MCF 10A (cell line): Measurements from ENCODE around the gene MATR3. TPM values are rescaled to one million over a fixed set of nuclear protein-coding genes. Genes with fewer than 3 reads are reported as not detected.
A peak's percentile ranks its signal among the peaks of the same experiment; 100 is the strongest.

Experiments used
- BruUV-seq: library from RNA; stranded (reverse); fragments of 400-500 nt; replicated peaks from 2 replicates; lab custom pipeline; 2021; lab: Mats Ljungman, UMichigan
- CTCF ChIA-PET: fragments of 300-600 bp; sonication (Branson Sonifier 250); formaldehyde crosslinking; extraction: SDS; loops from one replicate; lab custom pipeline; 2021; ENCODE audit warnings: antibody characterized with exemption, inconsistent platforms; lab: Yijun Ruan, JAX
- POLR2A ChIA-PET: fragments of 300-600, 350-650 bp; sonication (Branson Sonifier 250); formaldehyde crosslinking; extraction: SDS; loops from one replicate; lab custom pipeline; 2020; ENCODE audit warnings: antibody characterized with exemption, inconsistent platforms; lab: Yijun Ruan, JAX
- DNase-seq: peaks from one replicate; pipeline ENCODE4 v3.0.0-alpha.2; 2018; ENCODE audit not compliant: unreplicated experiment
- H3K27ac Mint-ChIP-seq: one replicate; pipeline ENCODE4 v1.8.0; 2022; ENCODE audit warnings: mild to moderate bottlenecking, low read depth, mixed read lengths; ENCODE audit not compliant: unreplicated experiment
- H3K27me3 Mint-ChIP-seq: one replicate; pipeline ENCODE4 v1.8.0; 2022; ENCODE audit warnings: mixed read lengths; ENCODE audit not compliant: insufficient read depth, unreplicated experiment
- H3K36me3 Mint-ChIP-seq: one replicate; pipeline ENCODE4 v1.8.0; 2022; ENCODE audit warnings: mild to moderate bottlenecking, moderate library complexity, mixed read lengths; ENCODE audit not compliant: insufficient read depth, unreplicated experiment
- H3K4me1 Mint-ChIP-seq: one replicate; pipeline ENCODE4 v1.8.0; 2022; ENCODE audit warnings: mixed read lengths; ENCODE audit not compliant: insufficient read depth, unreplicated experiment
- H3K4me3 Mint-ChIP-seq: one replicate; pipeline ENCODE4 v1.8.0; 2022; ENCODE audit warnings: mild to moderate bottlenecking, moderate library complexity, mixed read lengths; ENCODE audit not compliant: unreplicated experiment
- H3K9me3 Mint-ChIP-seq: one replicate; pipeline ENCODE4 v1.8.0; 2022; ENCODE audit warnings: mixed read lengths; ENCODE audit not compliant: unreplicated experiment
- intact Hi-C: fragments of 100-400 bp; cut with micrococcal nuclease; formaldehyde crosslinking; loops from 2 replicates; pipeline ENCODE4 v1.14.1; 2022
- total RNA-seq: library from RNA; stranded (reverse); gene quantifications from 2 replicates; pipeline ENCODE4 v1.2.3, GENCODE V29; 2022
- TF ChIP-seq, protein P1 (sequence below): fragments of 200-600 bp; IDR thresholded peaks from one replicate; pipeline ENCODE4 v1.8.0; 2022; ENCODE audit warnings: antibody characterized with exemption, mild to moderate bottlenecking; ENCODE audit not compliant: unreplicated experiment

Gene MATR3
- total RNA-seq, 1 experiment from 2014 or later: 159 TPM

DNA sequence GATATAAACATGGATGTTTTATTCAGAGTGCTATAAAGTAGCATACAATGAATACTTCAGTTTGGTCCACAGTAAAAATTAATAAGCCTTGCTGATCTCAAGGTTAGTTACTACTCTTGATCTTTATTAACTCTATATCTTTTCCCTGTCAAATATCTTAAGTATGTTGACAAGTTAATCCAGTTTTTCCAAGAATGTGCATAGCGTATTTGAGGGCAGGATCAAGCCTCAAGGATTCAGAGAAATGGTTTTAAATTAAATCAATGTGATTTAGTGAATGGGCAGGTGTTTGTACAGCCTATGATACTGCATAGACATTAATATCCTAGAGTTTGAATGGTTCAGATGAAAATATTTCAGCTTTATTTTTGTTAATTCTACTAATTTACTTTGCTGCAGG lies 20.7 kb downstream of the MATR3 start:
- CTCF ChIA-PET: interaction anchor here (0.6 to 1.1 kb wide), 3 partner anchors 25 to 1201 kb away, joined by 3 to 4 read pairs (median 3); no protein-coding TSS in a partner anchor
- no peak overlapping the region for H3K27ac Mint-ChIP-seq

DNA sequence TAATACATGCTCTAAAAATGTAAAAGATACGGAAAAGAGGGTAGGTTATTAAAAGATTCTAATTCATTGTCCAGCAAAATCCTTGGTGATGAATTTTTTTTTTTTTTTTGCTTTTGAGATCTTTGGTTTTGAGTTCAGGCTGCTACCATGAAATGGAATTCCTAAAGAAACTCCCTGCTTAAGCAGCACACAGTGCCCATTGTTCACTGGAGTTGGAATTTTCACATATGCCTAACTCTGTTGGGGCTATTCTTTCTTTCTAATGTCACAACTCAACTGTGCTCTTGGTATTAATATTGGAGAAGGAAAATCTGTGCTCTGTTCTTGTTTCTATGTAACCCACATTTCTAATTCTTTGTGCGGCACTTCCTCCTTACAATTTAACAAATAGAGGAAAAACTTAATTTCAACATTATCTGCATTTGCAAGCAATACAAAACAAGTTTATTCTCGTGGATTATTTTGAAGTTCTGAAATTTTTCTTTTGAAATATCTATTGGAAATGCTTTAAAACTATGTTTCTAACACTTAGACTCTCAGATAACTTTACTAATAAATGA lies 21.6 kb downstream of the MATR3 start:
- TSS peak; percentile 1 for BruUV-seq
- Mint-ChIP-seq H3K27ac (no peak overlapping the region), H3K4me1 (peaks cover 23% of the 10 kb centered on the region), H3K4me3 (no peak overlapping the region), H3K36me3 (peaks cover 71% of the 10 kb centered on the region), H3K27me3 (no peaks in the 10 kb centered on the region), H3K9me3 (no peaks in the 10 kb centered on the region)
- ChIA-PET POLR2A (interaction anchor here (0.8 to 1.0 kb wide), 3 partner anchors 10 to 26 kb away, joined by 3 to 5 read pairs (median 4); partner anchors contain the start of genes MATR3 and PAIP2), CTCF (interaction anchor here (0.6 to 2.3 kb wide), 3 partner anchors 26 to 720 kb away, joined by 3 to 6 read pairs (median 3); partner anchors contain the start of gene PAIP2)
- TF ChIP-seq, protein P1, sequence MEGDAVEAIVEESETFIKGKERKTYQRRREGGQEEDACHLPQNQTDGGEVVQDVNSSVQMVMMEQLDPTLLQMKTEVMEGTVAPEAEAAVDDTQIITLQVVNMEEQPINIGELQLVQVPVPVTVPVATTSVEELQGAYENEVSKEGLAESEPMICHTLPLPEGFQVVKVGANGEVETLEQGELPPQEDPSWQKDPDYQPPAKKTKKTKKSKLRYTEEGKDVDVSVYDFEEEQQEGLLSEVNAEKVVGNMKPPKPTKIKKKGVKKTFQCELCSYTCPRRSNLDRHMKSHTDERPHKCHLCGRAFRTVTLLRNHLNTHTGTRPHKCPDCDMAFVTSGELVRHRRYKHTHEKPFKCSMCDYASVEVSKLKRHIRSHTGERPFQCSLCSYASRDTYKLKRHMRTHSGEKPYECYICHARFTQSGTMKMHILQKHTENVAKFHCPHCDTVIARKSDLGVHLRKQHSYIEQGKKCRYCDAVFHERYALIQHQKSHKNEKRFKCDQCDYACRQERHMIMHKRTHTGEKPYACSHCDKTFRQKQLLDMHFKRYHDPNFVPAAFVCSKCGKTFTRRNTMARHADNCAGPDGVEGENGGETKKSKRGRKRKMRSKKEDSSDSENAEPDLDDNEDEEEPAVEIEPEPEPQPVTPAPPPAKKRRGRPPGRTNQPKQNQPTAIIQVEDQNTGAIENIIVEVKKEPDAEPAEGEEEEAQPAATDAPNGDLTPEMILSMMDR: no peak
- intact Hi-C loops: no loop called here
- DNase-seq: no peak

More for the DNA sequence above, 20.7 kb downstream of the MATR3 start:
- H3K4me1 Mint-ChIP-seq: peaks cover 24% of the 10 kb centered on the region
- no peaks in the 10 kb centered on the region for H3K9me3 Mint-ChIP-seq
- no peak for DNase-seq
- peaks cover 69% of the 10 kb centered on the region for H3K36me3 Mint-ChIP-seq
- H3K27me3 Mint-ChIP-seq: no peaks in the 10 kb centered on the region
- no peak overlapping the region for H3K4me3 Mint-ChIP-seq
- intact Hi-C loops: no loop called here
- no TSS peak for BruUV-seq
- POLR2A ChIA-PET: interaction anchor here (1.0 to 2.1 kb wide), 4 partner anchors 9 to 27 kb away, joined by 4 to 10 read pairs (median 4); partner anchors contain the start of genes MATR3 and PAIP2
- TF ChIP-seq, protein P1: no peak

DNA sequence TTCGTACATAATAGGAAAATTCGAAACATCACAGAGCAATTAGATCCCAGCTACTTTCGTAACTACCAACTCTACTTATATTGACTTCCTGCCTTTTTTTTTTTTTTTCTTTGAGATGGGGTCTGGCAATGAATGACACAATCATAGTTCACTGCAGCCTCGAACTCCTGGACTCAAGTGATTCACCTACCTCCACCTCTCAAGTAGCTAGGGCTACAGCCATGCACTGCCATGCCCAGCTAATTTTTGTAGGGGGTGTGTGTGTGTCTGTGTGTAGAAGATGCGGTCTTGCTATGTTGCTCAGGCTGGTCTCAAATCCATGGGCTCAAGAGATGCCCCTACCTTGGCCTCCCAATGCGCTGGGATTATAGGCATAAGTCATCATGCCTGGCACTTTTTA lies 42.3 kb downstream of the MATR3 start:
- Mint-ChIP-seq H3K9me3 (no peaks in the 10 kb centered on the region), H3K4me1 (no peaks in the 10 kb centered on the region), H3K4me3 (no peak overlapping the region), H3K27me3 (no peaks in the 10 kb centered on the region), H3K36me3 (peaks cover 56% of the 10 kb centered on the region), H3K27ac (no peak overlapping the region)
- TF ChIP-seq, protein P1: no peak
- no peak for DNase-seq
- BruUV-seq: no TSS peak
- ChIA-PET POLR2A (interaction anchor here (0.6 to 1.6 kb wide), 3 partner anchors 9 to 966 kb away, joined by 3 to 5 read pairs (median 4); no protein-coding TSS in a partner anchor), CTCF (interaction anchor here (0.6 to 0.7 kb wide), 3 partner anchors 18 to 762 kb away, joined by 3 to 4 read pairs (median 3); no protein-coding TSS in a partner anchor)
- intact Hi-C loops: no loop called here

DNA sequence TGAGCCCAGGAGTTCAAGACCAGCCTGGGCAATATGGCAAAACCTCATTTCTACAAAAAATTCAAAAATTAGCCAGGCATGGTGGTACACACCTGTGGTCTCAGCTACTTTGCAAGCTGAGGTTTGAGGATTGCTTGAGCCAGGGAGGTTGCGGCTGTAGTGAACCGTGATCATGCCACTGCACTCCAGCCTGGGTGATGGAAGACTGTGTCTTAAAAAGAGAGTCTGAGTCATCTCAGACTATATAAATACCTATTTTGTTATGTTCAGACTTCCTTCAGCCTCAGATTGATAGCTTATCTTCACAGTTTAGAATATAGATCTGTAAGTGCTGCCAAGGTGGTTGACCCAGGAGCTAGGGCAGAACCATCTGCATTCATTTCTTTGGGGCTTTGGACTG lies 46.5 kb downstream of the MATR3 start:
- no peak overlapping the region for H3K4me3 Mint-ChIP-seq
- CTCF ChIA-PET: interaction anchor here (0.8 to 3.1 kb wide), 4 partner anchors 8 to 36 kb away, joined by 3 to 10 read pairs (median 4); no protein-coding TSS in a partner anchor

More for the DNA sequence above, 46.5 kb downstream of the MATR3 start:
- H3K27ac Mint-ChIP-seq: no peak overlapping the region
- H3K27me3 Mint-ChIP-seq: no peaks in the 10 kb centered on the region
- BruUV-seq: no TSS peak
- peak; percentile 17 for DNase-seq
- H3K4me1 Mint-ChIP-seq: peaks cover 20% of the 10 kb centered on the region
- POLR2A ChIA-PET: interaction anchor here (0.5 to 4.1 kb wide), 9 partner anchors 8 to 919 kb away, joined by 3 to 107 read pairs (median 30); partner anchors contain the start of gene MATR3
- no peaks in the 10 kb centered on the region for H3K9me3 Mint-ChIP-seq
- intact Hi-C loops: loop anchor here (2.0 kb wide), 2 partner anchors 47 to 63 kb away; partner anchors contain the start of gene MATR3
- H3K36me3 Mint-ChIP-seq: peaks cover 43% of the 10 kb centered on the region
- TF ChIP-seq, protein P1: no peak
